ENCODE data around the gene MTMR3.

DNA sequence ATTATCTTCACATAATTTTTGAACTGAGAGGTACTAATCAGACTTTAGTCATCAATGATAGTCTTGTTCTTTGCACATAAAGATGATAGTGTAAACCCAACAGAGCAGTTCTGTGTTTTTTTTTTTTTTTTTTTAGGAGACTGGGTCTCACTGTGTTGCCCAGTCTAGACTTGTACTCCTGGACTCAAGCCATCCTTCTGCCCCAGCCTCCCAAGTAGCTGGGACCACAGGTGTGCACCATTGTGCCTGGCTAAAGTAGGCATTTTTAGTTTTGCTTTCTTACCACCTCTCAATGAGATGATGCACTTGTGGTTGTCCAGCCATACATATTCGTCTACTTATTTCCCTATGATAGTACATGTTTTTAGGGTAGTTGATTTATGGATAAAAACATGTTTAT lies 50.6 kb downstream of the MTMR3 start:
- TF ChIP-seq, protein P1, sequence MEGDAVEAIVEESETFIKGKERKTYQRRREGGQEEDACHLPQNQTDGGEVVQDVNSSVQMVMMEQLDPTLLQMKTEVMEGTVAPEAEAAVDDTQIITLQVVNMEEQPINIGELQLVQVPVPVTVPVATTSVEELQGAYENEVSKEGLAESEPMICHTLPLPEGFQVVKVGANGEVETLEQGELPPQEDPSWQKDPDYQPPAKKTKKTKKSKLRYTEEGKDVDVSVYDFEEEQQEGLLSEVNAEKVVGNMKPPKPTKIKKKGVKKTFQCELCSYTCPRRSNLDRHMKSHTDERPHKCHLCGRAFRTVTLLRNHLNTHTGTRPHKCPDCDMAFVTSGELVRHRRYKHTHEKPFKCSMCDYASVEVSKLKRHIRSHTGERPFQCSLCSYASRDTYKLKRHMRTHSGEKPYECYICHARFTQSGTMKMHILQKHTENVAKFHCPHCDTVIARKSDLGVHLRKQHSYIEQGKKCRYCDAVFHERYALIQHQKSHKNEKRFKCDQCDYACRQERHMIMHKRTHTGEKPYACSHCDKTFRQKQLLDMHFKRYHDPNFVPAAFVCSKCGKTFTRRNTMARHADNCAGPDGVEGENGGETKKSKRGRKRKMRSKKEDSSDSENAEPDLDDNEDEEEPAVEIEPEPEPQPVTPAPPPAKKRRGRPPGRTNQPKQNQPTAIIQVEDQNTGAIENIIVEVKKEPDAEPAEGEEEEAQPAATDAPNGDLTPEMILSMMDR (IDR thresholded peaks at IDR 0.05), result no peak
- TF ChIP-seq BHLHE40 (IDR thresholded peaks at IDR 0.05; ENCODE audit: low read depth, low read length) (no peak), MAFK (IDR thresholded peaks at IDR 0.05; ENCODE audit: partially characterized antibody) (no peak), POLR2A (IDR thresholded peaks at IDR 0.05; ENCODE audit: low read length) (no peak), NR3C1 (IDR thresholded peaks at IDR 0.05) (no peak), RAD21 (conservative IDR thresholded peaks at IDR 0.05 in 1 of 2, IDR thresholded peaks at IDR 0.05 in 1 of 2) (no peak), KDM5A (IDR thresholded peaks at IDR 0.05) (no peak), CBX2 (IDR thresholded peaks at IDR 0.05; ENCODE audit: borderline replicate concordance, low read depth) (no peak), PBX3 (IDR thresholded peaks at IDR 0.05) (no peak)
- TF ChIP-seq, protein P2, sequence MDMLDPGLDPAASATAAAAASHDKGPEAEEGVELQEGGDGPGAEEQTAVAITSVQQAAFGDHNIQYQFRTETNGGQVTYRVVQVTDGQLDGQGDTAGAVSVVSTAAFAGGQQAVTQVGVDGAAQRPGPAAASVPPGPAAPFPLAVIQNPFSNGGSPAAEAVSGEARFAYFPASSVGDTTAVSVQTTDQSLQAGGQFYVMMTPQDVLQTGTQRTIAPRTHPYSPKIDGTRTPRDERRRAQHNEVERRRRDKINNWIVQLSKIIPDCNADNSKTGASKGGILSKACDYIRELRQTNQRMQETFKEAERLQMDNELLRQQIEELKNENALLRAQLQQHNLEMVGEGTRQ (IDR thresholded peaks at IDR 0.05), result no peak
- TF ChIP-seq, protein P3, sequence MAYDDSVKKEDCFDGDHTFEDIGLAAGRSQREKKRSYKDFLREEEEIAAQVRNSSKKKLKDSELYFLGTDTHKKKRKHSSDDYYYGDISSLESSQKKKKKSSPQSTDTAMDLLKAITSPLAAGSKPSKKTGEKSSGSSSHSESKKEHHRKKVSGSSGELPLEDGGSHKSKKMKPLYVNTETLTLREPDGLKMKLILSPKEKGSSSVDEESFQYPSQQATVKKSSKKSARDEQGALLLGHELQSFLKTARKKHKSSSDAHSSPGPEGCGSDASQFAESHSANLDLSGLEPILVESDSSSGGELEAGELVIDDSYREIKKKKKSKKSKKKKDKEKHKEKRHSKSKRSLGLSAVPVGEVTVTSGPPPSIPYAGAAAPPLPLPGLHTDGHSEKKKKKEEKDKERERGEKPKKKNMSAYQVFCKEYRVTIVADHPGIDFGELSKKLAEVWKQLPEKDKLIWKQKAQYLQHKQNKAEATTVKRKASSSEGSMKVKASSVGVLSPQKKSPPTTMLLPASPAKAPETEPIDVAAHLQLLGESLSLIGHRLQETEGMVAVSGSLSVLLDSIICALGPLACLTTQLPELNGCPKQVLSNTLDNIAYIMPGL (CRISPR knock-in tag; IDR thresholded peaks at IDR 0.05; ENCODE audit: borderline replicate concordance), result no peak

All from A549 (cell line).